ENCODE results near the gene ZNF273. TPM values are rescaled to one million over a fixed set of nuclear protein-coding genes. Genes with fewer than 3 reads are reported as not detected.
A peak's percentile ranks its signal among the peaks of the same experiment; 100 is the strongest.
"Not testable (repeated sequence)": the region's sequence is repeated elsewhere in the genome, so short reads cannot be mapped to it uniquely, and the experiment has no call there.

Gene ZNF273
- total RNA-seq, 1 donor from 2014 or later = 6.0 TPM

DNA sequence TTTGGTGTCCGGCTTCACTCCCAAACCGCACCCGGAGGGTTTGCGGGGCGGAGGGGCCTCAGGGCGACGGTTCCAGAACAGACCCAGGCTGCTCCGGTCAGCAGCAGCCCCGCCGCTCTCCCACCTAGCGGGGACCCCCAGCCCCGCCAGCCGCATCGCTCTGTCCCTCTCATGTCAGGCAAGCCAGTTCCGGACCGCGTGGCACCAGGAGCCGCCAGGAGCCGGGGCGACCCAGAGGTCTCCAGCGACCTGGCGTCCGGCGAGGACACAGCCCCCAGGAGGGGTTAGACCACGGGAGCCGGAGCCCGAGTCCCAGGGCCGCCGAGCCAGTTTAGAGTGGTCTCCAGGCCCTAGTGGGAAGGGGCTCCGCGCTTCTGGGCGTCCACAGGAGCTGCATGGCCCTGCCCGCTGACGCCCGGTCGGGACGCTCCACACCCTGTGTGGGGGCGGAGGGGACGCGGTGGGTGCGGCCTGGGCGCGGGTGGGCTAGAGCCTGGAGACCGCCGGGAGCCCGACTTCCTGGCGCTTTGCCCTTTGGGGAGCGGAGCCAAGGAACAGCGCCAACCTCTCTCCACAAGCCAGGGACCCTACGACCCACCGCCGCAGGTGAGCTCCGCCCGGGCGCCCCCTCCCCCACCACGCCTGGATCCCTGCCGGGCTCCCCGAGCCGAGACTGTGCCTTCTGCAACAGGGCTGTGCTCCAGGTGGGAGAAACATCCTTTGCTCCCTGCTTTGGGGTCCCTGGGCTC, 44.4 kb downstream of the ZNF273 start:
- ATAC-seq = peak; percentile 58

DNA sequence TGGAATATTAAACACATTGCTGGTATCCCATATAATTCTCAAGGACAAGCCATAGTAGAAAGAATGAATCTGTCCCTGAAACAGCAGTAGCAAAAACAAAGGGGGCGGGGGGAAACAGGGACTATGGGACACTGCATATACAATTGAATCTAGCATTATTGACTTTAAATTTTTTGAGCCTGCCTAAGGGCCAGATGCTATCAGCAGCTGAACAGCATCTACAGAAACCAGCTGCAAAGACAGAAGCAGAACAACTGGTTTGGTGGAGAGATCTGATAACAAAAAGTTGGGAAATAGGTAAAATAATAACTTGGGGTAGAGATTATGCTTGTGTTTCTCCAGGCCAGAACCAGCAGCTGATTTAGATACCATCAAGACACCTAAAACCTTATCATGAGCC, 45.7 kb downstream of the ZNF273 start:
- not testable (repeated sequence) for ATAC-seq

DNA sequence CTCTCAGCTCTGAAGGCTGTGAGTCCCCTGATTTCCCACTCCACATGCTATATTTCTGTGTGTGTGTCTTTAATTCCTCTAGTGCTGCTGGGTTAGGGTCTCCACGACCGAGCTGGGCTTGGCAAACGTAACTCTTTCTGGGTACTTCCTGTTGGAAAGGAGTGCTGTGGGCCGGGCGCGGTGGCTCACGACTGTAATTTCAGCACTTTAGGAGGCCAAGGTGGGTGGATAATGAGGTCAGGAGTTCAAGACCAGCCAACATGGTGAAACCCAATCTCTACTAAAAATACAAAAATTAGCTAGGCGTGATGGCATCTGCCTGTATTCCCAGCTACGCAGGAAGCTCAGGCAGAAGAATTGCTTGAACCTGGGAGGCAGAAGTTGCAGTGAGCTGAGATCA, 47.6 kb downstream of the ZNF273 start:
- not testable (repeated sequence) for ATAC-seq

DNA sequence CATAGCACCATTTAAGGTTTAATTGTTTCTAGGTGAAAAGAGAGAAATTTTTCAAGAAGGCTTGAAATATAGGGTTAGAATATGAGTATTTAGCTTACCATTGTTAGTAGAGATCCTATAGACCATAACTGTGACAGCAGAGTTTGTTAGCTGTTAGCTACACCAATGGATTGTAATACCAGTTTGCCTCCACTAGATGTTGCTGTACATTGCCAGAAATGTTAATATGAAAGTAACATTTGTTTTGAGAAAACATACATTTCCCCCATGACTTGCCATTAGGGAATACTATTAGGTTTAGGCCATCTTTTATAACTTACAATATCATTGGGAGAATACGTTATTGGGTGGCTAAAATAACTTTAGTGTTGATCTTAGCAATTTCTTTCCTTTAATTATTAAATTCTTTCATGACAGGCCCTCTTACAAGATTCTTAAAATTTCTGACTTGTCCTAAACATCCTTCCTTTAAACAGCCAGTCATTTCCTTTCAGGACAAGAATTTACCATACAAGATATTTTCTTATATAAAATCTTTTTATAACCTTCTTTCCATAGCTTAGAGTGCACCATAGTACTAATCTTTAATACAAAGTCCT, 48.3 kb downstream of the ZNF273 start:
- ATAC-seq = peak; percentile 85

DNA sequence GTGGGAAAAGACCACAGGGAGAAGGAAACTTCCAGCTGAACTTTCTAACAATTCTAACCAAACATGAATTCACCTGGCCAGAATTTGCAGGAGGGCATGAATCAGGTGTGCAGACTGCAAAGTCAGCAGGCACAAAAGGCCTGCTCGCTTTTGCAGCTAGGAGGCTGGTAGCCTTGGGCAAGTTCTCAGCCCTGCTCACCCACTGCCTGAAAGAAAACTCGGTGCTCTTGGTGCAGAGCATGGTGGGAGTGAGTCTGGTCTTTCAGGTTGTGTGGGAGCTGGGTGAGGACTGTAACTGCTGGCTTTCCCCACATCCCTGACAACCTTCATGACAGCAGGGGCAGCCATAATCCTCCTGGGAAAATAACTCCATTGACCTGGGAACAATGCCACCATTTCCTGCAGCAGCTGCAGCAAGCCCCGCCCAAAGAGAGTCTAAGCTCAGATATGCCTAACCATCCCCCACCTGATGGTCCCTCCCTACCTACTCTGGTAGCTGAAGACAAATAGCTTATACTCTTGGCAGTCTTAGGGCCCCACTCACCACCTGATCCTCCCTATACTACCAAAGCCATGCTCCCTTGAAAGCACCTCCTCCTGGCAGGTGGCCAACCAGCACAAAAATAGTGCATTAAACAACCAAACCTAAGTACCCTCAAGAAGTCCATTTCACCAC, 56.1 kb downstream of the ZNF273 start:
- ATAC-seq = peak; percentile 55

DNA sequence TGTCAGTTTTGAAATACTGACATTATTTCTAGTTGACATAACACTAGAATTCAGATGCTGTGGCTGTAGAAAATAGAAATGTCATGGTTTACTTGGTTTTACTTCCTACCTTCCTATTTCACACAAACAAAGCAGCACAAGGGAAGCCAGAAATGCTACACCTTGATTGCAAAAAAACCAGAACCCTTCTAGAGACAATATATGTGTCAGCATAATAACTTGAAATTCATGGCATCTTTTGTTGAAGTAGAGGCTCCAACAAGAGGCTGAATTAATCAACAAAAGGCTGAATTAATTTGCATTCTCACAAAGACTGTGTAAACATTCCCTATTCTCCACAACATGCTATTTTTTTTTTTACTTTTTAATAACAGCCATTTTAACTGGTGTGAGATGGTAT, 62.5 kb downstream of the ZNF273 start:
- ATAC-seq = no peak

DNA sequence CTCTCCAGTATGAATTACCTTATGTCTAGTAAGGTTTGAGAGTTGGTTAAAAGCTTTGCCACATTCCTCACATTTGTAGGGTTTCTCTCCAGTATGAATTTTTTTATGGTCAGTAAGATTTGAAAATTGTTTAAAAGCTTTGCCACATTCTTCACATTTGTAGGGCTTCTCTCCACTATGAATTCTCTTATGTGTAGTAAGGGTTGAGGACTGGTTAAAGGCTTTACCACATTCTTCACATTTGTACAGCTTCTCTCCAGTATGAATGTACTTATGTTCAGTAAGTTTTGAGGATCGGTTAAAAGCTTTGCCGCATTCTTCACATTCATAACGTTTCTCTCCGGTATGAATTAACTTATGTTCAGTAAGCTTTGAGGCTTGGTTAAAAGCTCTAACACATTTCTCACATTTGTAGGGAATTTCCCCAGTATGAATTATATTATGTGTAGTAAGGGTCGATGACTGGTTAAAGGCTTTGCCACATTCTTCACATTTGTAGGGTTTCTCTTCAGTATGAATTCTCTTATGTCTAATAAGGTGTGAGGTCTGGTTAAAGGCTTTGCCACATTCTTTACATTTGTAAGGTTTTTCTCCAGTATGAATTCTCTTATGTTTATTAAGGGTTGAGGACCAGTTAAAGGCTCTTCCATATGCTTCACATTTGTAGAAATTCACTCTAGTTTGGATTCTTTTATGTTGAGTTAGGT, 75.6 kb downstream of the ZNF273 start:
- no peak for ATAC-seq

Other genes with a start within 250 kb of the ZNF273 start
- gene ZNF107, start 237.1 kb upstream of the ZNF273 start, total RNA-seq = 2.3 TPM
- gene ZNF138, start 108.8 kb upstream of the ZNF273 start, total RNA-seq = 5.4 TPM
- gene ZNF117, start 87.8 kb downstream of the ZNF273 start, total RNA-seq = 10.7 TPM
- gene ERV3-1, start 103.4 kb downstream of the ZNF273 start, total RNA-seq = 17.3 TPM